Stimulated activated CD4-positive, alpha-beta T cell treated with anti-CD3 and anti-CD28 coated beads, Interleukin-12 subunit alpha, Interleukin-12 subunit beta, amount 100 ng/mL, for 48 hours (primary cell): ENCODE data around the gene CH25H.
"Not testable (repeated sequence)": the region's sequence is repeated elsewhere in the genome, so short reads cannot be mapped to it uniquely, and the experiment has no call there.

Experiments
- DNase-seq, 3 donors: peaks; one replicate each; pipeline ENCODE4 v3.0.0-alpha.2; 2020; ENCODE audit warnings: low read depth in 2 of 3, low spot score in 1 of 3

The CH25H gene

DNA sequence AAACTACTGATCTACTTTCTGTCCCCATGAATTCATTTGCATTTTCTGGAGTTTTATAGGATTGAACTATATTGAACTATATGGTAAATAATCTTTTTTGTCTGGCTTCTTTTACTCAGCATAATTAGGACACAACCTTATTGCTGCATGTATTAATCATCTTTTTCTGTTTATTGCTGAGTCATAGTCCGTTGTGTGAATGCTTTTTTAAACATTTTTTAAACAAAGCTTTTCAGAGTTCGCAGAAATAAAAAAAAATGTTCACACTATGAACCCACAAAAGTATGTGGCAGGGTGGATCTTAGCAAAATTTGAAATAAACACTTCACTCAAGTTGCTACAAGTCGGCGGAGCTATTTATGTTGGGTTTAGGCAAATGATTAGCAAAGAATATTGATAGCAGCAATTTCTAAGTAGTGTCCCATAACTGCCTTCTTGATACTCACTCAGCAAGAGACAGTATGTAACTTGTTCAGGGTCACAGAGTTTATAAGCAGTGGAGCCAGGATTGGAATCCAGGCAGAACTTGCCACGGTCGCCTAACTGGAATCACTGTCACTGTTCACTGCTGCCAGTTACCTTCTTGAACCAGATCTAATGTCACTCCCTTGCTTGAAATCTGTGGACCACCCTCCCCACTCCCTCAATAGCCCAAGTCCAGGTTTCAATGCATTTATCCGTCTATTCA lies 5.6 kb downstream of the CH25H start:
- no peak for DNase-seq

DNA sequence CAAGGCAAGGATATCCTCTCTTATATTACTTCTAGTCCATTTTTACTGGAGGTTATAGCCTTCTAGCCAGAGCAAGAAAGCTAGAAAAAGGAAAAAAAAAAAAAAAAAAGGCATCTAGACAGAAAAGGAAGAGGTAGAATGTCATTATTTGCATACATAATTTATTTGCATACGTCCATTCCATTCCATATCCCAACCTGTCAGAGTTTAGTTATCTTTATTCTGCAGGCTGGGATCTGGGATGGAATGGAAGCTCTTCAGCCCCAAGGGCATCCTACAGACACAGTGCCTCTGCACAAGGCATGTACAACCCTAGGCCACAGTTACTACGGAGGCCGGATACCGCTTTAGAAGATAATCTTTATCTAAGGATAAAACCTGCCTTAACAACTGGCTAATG lies 9.6 kb downstream of the CH25H start:
- no peak for DNase-seq

DNA sequence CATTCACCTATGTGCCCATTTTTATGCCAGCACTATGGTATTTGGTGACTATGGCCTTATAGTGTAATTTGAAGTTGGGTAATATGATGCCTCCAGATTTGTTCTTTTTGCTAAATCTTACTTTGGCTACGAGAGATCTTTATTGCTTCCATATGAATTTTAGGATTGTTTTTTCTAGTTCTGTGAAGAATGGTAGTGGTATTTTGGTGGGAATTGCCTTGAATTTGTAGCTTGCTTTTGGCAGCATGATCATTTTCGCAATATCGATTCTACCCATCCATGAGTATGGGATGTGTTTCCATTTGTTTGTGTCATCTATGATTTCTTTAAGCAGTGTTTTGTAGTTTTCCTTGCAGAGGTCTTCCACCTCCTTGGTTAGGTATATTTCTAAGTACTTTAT lies 15.8 kb downstream of the CH25H start:
- DNase-seq = not testable (repeated sequence)

DNA sequence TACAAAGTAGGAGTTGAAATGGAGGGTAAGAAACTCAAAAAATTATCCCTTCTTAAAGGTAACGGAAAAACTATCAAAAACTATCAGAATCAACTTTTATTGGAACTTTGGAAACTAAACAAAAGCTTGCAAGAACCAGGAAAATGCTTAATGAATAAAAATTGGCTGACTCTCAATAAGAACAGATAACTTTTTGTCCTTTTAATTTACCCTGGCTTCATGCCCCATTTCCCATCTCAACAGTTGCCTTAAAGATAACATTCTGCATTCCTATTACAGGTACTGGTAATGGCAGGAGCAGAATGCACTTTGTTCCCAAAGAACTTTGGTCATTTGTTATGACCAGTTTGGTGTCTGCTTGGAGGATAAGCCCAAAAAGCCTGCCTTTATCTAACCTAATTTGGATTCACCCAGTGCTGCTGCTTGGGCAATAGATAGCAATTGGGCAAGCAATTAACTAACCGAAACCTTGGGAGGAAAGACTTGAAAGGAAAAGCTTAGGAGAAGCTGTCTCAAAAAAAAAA lies 17.8 kb downstream of the CH25H start:
- no peak for DNase-seq

DNA sequence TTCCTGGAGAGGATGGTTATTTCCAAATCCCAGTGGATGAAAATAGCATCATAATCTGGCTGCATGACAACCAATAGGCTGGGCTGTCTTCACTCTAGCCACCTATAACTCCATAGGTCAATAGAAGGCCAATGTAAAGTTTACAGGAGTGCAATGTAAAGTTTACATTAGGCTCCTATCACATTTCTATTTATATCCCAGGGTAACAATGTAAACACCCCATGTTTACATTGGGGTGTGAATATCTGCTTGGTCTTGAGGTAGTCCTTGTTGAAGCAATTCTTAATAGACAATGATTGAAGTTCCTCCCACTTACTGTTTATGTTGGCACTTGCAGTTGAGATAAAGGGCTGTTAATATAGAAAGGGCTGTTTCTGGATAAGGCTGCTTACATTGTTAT lies 21.5 kb downstream of the CH25H start:
- DNase-seq = no peak

DNA sequence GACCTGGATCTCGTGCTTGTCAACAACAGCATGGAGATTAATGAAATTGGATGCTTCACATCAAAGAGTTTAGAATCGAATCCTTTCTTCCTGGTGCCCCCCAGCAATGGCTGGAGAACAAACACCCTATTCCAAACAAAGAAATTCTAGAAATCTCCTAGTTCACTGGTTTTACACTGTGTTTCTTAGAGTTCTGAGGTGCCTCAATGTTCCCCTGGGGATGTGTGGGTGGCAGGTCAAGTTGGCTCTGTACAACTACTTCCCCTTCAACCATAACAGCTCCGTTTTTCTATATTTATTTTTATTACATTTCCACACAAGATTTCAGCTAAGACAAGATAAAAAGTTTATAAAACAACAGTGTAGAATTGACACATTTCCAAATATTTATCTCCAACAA lies 22.5 kb downstream of the CH25H start:
- DNase-seq = no peak

DNA sequence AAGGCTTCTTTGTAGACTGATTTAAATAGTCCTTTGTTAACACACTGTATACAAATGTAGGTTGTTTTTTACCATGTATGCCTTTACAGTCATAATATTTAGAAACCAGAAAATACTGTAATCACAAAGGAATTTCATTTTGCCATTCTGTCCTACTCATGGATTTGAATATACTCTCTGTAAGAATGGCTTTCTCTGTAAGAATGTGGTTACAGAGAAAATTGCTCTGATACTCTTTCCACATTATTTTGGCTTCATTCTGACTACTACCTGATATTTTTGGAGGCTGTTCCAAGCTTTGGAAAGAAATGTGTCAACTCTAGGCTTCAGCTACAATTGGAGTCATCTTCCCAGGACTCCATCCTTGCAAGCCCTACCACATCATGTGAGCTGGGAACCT lies 23.5 kb downstream of the CH25H start:
- DNase-seq = no peak

DNA sequence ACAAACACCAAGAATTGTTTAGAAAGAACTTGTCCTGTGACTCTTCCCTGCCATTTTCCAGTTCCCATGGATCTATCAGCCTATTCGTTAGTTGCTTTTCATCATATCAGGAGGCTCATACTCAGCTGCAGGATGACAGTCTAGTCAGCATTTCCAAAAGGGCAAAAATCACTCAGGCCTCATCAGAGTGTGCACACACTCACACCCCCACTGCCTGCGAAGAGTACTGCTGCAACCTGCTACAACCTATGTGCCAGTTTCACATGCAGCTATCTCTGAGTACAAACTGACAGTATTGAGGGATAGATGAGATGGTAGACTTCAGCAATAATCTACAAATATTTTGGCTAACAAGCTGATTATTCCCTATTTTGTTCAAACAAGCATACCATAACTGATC lies 24.2 kb downstream of the CH25H start:
- no peak for DNase-seq

DNA sequence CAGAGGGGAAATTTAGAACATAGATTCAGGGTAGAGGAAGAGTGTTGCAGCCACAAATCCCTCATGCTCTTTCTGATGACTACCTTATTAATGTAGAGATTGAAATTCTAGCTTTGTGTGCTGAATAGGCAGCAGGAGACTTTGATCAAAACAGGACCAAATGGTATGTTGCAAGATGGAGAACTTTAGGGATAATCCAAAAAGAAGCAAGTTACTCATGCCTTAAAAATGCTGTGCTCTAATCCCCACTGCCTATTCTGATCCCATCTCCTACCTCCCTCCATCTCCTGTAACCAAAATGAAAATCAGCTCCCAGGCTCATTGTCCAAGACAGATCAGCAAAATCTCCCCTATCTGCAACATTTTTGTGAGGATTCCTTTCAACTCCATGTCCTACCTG lies 31.3 kb downstream of the CH25H start:
- no peak for DNase-seq

DNA sequence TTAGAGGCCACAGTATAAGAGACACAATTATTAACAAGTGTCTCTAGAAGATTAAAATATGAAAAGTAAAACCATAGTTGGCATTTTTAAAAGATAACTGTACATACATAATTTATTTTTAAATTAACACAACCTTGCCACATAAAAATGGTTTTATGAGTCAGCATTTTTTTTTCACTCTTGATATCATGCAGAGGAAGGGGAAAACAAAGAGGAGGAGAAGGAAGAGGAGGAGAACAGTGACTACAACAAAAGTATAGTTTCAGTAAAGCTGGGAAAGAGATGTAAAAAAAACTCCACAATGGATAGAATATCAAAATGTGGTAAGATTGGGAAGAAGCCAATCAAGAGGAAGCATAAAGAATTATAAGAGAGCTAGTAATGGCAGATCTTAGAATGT lies 34.0 kb downstream of the CH25H start:
- DNase-seq = no peak

DNA sequence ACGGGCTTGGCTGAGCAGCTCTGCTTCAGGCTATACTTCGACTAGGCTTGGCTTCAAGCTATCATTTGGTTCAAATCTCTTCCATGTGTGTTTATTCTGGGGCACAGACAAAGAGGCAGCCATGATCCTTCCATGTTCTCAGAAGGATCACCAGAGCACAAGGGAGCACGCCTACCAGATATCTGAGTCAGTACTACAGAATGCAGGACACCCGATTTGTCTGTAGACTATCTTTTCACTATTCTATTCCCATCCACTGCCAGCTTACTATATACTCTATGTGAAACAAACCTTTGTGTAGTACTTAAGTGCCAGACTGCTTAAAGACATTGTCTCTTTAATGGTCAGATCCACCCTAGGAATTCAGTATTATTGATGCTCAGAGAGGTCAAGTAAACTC lies 35.1 kb downstream of the CH25H start:
- no peak for DNase-seq

DNA sequence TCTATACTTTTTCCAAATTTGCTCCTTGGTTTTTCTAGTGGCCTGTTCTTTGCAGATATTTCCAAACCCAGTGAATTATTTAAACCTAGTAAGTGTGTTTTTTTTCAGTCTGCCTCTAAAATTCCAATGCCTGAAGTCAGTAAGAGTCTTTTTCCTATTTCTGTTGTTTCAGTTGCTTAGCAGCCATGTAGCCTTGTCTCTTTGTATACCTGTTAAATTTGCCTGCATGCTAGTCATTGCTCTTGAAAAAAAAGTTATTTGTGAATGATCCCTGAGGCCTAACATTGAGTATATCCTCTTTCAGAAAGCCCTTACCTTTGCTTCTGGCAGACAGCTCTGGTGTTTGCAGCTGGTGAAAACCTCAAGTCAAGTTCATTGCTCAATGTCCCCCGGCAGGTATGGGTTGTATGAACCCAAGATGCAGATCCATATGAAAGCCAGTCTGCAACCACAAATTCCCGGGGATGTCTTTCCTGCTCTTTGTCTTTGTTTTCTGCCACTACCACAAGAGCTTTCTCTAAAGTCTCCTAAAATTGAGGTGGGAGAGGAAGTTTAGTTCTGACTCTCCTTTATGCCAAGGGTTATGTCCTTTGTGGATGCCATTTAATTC lies 35.7 kb downstream of the CH25H start:
- DNase-seq = no peak

DNA sequence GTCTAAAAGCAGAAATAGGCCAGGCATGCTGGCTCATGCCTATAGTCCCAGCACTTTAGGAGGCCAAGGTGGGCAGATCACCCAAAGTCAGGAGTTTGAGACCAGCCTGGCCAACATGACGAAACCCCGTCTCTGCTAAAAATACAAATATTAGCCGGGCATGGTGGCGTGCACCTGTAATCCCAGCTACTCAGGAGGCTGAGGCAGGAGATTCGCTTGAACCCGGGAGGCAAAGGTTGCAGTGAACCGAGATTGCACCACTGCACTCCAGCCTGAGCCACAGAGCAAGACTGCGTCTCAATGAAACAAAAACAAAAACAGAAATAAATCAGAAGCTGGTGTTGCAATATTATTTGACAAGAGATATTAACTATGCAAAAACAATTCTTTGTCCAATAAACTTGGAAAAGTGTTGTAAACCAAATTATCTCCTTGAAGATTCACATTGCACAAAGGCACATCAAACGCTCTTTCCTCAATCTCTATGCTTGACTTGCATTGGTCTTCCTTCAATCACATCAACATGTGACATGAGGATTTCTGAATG lies 38.7 kb downstream of the CH25H start:
- DNase-seq = not testable (repeated sequence)

DNA sequence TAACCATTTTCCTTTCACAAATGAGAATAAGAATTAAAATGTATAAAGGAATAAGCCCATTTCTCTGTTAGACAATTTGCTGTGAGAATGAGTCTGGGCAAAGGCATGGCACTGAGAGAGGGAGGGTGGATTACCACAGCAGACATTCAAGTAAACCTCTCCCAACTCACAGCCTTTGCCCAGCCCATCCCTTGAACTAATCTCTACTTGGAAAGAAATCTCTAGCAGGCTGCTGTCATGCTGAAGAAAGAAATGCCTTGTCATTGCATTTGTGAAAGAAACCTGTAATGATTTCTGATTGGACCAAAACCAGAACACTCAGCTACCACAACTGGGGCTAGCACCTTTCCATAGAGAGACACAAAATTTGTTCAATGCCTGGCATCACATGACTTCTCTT lies 39.2 kb downstream of the CH25H start:
- DNase-seq = no peak

DNA sequence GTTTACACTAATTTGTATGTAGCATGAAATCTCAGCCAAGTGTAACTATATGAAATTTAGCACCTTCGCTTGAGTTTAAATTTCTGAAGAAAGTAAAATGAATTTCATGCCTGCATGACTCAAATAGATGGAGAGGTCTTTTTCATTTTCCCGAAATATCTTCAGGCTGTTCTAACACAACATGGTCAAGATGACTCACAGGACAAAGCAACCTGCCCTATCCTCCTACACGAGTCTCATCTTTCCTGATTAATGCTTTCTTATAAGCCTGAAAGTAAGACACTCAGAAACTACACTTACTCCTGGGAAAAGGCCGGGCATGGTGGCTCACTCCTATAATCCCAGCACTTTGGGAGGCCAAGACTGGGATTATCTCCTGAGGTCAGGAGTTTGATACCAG lies 41.2 kb downstream of the CH25H start:
- DNase-seq = no peak

DNA sequence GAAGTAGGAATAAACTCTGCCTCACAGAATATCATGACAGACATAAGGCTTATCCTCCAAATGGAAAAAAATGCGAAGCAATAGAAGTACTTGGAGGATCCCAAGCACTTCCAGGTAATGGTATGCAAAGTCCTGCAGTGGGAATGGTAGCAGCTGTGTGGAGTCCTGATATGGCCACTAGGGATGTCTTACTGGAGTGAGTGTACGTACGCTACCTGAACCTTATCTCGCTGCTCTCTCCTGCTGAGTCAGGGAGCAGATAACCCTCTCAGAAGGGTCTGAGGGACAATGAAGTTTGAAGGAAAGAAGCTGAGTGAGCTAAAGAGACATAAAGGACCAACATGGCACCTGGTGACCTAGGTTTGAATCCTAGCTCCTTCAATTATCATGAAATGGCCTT lies 42.2 kb downstream of the CH25H start:
- no peak for DNase-seq

DNA sequence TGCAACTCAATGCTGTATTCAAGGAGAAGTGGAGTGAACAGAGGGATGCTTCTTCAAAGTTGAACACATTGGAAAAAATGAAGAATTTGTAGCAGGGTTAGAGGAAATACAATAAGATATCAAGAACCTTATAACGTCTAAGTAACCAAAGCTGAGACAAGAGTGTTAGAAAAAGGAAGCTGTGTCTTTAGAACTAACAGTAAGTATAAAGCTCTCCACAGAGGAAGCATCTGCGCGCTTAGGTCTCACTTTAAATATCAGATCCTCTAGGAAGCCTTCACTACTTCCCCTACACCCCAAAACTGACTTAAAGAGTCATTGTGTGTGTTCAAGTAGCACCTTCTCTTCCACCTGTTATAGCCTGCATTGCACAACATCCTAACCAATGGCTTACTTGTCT lies 43.0 kb downstream of the CH25H start:
- DNase-seq = no peak

DNA sequence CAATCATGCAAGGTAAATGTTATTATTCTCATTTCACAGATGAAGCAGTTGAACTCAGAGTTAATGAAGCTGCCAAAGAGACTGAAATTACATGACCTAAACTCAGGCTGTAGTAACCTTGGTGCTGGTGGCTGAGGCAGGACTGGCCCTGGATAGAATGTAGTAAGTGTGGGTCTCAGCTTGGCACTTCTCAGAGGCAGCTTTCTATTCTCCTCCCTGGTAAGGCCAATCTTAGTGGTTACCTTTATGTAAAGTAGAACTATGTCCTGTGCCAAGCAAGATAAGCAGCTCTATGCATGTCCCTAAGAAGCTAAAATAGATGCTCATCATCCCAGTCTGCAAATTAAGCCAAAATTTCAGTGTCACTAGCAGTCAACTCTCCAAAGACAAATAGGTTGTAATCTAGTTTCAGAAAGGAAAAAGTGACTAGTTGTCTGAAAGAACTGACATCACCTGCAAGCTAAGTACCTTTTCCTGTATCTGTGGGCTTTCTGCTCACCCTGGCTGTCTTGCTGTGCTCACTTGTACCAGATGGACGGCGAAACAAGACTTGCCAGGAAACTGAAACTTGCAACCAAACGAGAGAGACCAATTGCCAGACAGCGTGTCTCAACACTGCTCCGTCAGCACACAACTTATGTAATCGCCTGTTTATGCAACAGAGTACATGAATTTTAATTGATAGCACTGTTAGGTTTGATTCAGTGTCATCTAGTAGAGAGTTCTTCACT lies 43.7 kb downstream of the CH25H start:
- peak; percentile 32 to 47 (median 44) for DNase-seq

DNA sequence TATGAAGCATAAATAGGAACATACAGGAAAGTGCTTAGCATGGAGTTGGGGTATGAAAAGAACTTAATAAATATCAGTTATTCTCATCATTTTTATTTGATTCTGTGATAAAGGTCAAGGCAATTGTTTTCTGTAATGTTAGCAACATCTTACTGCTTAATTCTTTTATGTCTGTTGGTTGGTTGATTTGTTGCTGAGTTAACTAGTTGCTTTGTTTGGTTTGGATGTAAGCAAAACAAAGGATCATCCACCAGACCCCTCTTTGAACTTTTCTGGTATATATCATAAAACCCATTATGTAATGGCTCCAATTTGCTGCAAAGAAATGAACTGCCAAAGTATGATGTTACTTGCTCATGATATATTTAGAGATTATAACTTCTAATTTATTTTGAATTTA lies 44.5 kb downstream of the CH25H start:
- DNase-seq = no peak

DNA sequence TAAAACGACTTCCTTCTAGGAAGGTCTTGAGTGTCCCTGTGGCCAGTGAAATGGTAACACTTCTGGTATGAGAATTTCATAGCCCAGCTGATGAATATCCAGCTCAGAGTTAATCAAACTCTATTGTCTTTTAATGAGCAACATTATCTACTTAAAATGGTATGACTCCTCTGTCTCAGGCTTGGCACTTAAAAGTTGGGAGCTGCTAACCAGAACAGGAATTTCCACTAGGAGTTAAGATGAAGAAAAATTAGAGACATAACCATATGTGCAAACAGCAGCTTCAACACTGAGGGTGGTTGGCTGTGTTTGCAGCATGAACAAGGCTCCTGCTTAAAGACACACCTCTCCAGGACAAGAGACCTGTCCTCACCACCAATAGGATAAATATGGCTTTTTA lies 46.8 kb downstream of the CH25H start:
- DNase-seq = no peak

DNA sequence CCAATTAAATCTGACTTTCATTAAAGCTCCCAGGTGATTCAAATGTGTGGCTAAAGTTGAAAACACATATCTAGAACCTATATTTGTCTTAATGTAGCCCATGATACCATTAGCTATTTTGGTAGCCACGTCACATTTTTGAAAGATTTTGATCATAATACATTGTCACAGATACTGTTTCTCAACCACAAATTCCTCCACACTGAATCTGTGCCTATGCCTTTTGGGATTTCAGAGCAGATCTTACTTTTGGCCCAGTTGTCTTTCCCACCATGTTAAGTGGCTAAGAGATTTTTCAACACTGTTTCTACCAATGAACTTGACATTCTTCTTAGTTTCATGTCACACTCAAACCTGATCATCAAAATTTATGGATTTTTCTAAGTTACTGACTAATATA lies 47.4 kb downstream of the CH25H start:
- DNase-seq = no peak

DNA sequence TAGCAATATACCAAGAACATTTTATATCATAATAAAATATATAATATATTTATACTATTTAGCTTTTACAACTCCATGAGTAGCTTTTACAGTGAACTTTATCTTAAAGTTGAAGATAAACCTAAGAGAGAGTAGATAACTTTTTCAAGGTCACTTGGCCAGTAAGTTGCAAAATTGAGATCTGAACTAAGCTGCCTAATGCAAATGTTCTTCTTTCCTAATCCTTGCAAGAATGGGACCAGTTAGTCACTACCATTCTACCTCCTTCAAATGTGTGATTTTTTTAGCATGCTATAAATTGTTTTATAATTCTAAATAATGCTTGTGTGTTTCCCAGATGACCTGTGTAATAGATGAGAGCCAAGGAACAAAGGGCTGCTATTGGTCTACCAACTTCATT lies 47.8 kb downstream of the CH25H start:
- DNase-seq = no peak
